ENCODE data around the gene KLRD1. TPM values are rescaled to one million over a fixed set of nuclear protein-coding genes. Genes with fewer than 3 reads are reported as not detected.
"Not testable (repeated sequence)": the region's sequence is repeated elsewhere in the genome, so short reads cannot be mapped to it uniquely, and the experiment has no call there.

The KLRD1 gene
- total and polyA plus RNA-seq, 12 donors, result 0.22 to 5.7 (median 1.2) TPM

DNA sequence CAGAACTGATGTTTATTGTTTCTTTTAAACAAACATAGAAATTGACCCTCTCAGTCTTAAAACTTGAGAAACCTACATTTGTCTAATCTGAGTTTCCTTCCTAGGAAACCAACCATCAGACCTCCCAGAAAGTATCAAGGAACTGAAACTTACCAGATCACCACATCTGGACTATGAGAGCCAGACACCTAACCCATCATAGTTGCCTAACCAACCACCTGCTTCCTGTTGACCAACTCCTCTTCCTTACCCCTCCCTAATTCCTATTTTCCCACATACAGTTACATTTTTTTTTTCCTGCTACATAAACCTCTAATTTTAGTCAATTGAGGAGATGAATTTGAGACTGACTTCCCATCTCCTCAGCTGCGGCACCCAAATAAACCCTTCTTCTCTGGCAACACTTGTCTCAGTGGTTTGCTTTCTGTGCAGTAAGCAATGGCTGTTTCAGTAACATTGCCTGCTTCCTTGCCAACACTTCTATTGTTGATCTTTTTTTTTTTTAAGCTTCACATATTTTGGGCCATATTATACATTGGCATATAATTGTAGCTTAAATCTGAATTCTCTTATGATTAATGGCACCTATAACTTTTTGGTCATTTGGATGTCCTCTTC lies 34.3 kb downstream of the KLRD1 start:
- TF ChIP-seq, protein P1, sequence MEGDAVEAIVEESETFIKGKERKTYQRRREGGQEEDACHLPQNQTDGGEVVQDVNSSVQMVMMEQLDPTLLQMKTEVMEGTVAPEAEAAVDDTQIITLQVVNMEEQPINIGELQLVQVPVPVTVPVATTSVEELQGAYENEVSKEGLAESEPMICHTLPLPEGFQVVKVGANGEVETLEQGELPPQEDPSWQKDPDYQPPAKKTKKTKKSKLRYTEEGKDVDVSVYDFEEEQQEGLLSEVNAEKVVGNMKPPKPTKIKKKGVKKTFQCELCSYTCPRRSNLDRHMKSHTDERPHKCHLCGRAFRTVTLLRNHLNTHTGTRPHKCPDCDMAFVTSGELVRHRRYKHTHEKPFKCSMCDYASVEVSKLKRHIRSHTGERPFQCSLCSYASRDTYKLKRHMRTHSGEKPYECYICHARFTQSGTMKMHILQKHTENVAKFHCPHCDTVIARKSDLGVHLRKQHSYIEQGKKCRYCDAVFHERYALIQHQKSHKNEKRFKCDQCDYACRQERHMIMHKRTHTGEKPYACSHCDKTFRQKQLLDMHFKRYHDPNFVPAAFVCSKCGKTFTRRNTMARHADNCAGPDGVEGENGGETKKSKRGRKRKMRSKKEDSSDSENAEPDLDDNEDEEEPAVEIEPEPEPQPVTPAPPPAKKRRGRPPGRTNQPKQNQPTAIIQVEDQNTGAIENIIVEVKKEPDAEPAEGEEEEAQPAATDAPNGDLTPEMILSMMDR (IDR thresholded peaks at IDR 0.05), result no peak
- Histone ChIP-seq H3K27me3 (no peaks in the 10 kb centered on the region), H3K4me1 (no peaks in the 10 kb centered on the region), H3K36me3 (no peaks in the 10 kb centered on the region), H3K9me3 (peaks cover 0 to 4% (median 0%) of the 10 kb centered on the region in 11 donors), H3K4me3 (no peak overlapping the region), H3K27ac (no peak overlapping the region)
- 77 to 88% methylated on average over 1 of the region's 1 CpG for WGBS, 2 donors
- intact Hi-C loops (cut with DNase I), result no loop called here
- DNase-seq (no peak), ATAC-seq (no peak)

- H3K4me3 ChIP-seq; DNase-seq; intact Hi-C loops (cut with DNase I); H3K27me3 ChIP-seq; H3K9me3 ChIP-seq; H3K4me1 ChIP-seq; H3K36me3 ChIP-seq; ATAC-seq; H3K27ac ChIP-seq: not testable (repeated sequence)
- WGBS, 2 donors, result 51 to 71% methylated on average over 3 of the region's 3 CpGs
Observed at GRCh38 chr12:10351457-10351856, 43.8 kb downstream of the KLRD1 start.

- Histone ChIP-seq H3K4me1 (no peaks in the 10 kb centered on the region), H3K27me3 (no peaks in the 10 kb centered on the region), H3K27ac (no peak overlapping the region), H3K9me3 (peaks cover 0 to 14% (median 0%) of the 10 kb centered on the region in 11 donors), H3K4me3 (no peak overlapping the region), H3K36me3 (no peaks in the 10 kb centered on the region)
- WGBS, 2 donors, result 66 to 71% methylated on average over 4 of the region's 4 CpGs
- no peak for DNase-seq
- intact Hi-C loops (cut with DNase I), result no loop called here
- ATAC-seq, result no peak
- TF ChIP-seq, protein P1 (IDR thresholded peaks at IDR 0.05), result no peak
Observed at GRCh38 chr12:10354071-10354470, 46.4 kb downstream of the KLRD1 start.

DNA sequence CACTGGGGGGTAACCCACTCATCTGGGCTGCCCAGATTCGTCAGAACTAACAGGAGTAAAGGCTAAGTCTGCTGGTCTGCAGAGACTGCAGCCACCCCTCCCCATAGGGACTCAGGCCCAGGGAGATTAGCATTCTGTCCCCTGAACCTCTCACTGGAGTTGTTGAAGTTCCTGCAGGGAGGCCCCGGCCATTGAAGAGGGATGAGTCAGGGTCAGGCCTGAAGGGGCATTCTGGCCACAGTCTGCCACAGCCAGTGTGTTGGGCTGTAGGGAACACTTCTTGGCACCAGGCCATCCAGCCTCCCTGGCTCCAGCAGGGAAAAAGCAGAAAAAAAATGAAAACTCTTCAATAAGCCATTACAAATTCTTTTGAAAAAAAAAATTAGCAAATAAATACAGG lies 46.8 kb downstream of the KLRD1 start:
- 66 to 72% methylated on average over 2 of the region's 2 CpGs for WGBS, 2 donors
- H3K4me1 ChIP-seq, result no peaks in the 10 kb centered on the region
- intact Hi-C loops (cut with DNase I), result no loop called here
- H3K9me3 ChIP-seq, result peaks cover 0 to 14% (median 0%) of the 10 kb centered on the region in 11 donors
- H3K27ac ChIP-seq, result no peak overlapping the region
- H3K4me3 ChIP-seq, result no peak overlapping the region
- H3K27me3 ChIP-seq, result no peaks in the 10 kb centered on the region
- TF ChIP-seq, protein P1 (IDR thresholded peaks at IDR 0.05), result no peak
- ATAC-seq (no peak), DNase-seq (no peak)
- no peaks in the 10 kb centered on the region for H3K36me3 ChIP-seq

DNA sequence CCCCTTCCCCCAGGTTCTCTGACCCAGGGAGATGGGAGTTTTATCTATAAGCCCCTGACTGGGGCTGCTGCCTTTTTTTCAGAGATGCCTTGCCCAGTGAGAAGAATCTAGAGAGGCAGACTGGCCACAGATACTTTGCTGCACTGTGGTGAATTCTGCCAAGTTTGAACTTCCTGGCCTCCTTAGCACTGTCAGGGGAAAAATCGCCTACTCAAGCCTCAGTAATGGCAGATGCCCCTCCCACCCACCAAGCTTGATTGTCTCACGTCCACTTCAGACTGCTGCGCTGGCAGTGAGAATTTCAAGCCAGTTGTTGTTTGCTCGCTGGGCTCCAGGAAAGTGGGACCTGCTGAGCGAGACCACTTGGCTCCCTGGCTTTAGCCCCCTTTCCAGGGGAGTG lies 50.5 kb downstream of the KLRD1 start:
- peaks cover 0 to 5% (median 0%) of the 10 kb centered on the region in 11 donors for H3K9me3 ChIP-seq
- peaks cover 0 to 18% (median 3%) of the 10 kb centered on the region in 9 donors for H3K4me1 ChIP-seq
- WGBS, 2 donors, result 69 to 88% methylated on average over 5 of the region's 5 CpGs
- H3K27me3 ChIP-seq, result no peaks in the 10 kb centered on the region
- no peak overlapping the region for H3K4me3 ChIP-seq
- ATAC-seq, result no peak
- TF ChIP-seq, protein P1 (IDR thresholded peaks at IDR 0.05), result no peak
- intact Hi-C loops (cut with DNase I), result no loop called here
- H3K27ac ChIP-seq, result no peak overlapping the region
- no peak for DNase-seq
- H3K36me3 ChIP-seq, result no peaks in the 10 kb centered on the region
